Osteocyte (in vitro differentiated cells): ENCODE measurements around the gene SF3A2. TPM values are rescaled to one million over a fixed set of nuclear protein-coding genes. Genes with fewer than 3 reads are reported as not detected.

Source experiments
- DNase-seq: peaks from one replicate; pipeline ENCODE4 v3.0.0; 2021; ENCODE audit warnings: mixed read lengths; ENCODE audit not compliant: unreplicated experiment; ENCODE audit errors: extremely low spot score
- H3K27ac Mint-ChIP-seq: one replicate; pipeline ENCODE4 v1.8.0; 2021; ENCODE audit warnings: mild to moderate bottlenecking, mixed read lengths; ENCODE audit not compliant: unreplicated experiment
- H3K27me3 Mint-ChIP-seq: one replicate; pipeline ENCODE4 v1.8.0; 2021; ENCODE audit warnings: mixed read lengths; ENCODE audit not compliant: unreplicated experiment
- H3K36me3 Mint-ChIP-seq: one replicate; pipeline ENCODE4 v1.8.0; 2021; ENCODE audit warnings: mixed read lengths; ENCODE audit not compliant: unreplicated experiment
- H3K4me1 Mint-ChIP-seq: one replicate; pipeline ENCODE4 v1.8.0; 2021; ENCODE audit warnings: mixed read lengths; ENCODE audit not compliant: unreplicated experiment
- H3K4me3 Mint-ChIP-seq: one replicate; pipeline ENCODE4 v1.8.0; 2021; ENCODE audit warnings: mild to moderate bottlenecking, moderate library complexity, mixed read lengths; ENCODE audit not compliant: unreplicated experiment
- H3K9me3 Mint-ChIP-seq: one replicate; pipeline ENCODE4 v1.8.0; 2021; ENCODE audit warnings: mixed read lengths; ENCODE audit not compliant: unreplicated experiment
- CTCF ChIP-seq: fragments of 200-600 bp; sonication (generic); IDR thresholded peaks from 2 replicates; pipeline ENCODE4 v1.5.0; 2021; ENCODE audit warnings: antibody characterized with exemption, mild to moderate bottlenecking, moderate library complexity
- total RNA-seq: library from RNA; stranded (reverse); gene quantifications from 2 replicates; pipeline ENCODE4 v1.2.1, GENCODE V29; 2021

The SF3A2 gene
- total RNA-seq, 1 donor from 2014 or later: 102 TPM

GRCh38 chr19:2255982-2256685 lies 19.5 kb downstream of the SF3A2 start, which contains the start of gene JSRP1:
TSS of gene JSRP1 (minus strand) at chr19:2256417. CDS start at chr19:2255314, 1,103 bp downstream.
- Mint-ChIP-seq H3K9me3 (no peaks in the 10 kb centered on the region), H3K4me3 (no peak within 1 kb of the TSS), H3K4me1 (peaks cover 13% of the 10 kb centered on the region), H3K27ac (no peak within 1 kb of the TSS), H3K36me3 (no peaks in the 10 kb centered on the region), H3K27me3 (no peaks in the 10 kb centered on the region)
- TF ChIP-seq CTCF: no peak
- DNase-seq: no peak

- Mint-ChIP-seq H3K9me3 (no peaks in the 10 kb centered on the region), H3K27me3 (no peaks in the 10 kb centered on the region), H3K36me3 (no peaks in the 10 kb centered on the region), H3K4me1 (peaks cover 7% of the 10 kb centered on the region), H3K4me3 (no peak overlapping the region), H3K27ac (no peak overlapping the region)
- DNase-seq: no peak
- TF ChIP-seq CTCF: no peak
Measured at GRCh38 chr19:2259336-2259735, 22.7 kb downstream of the SF3A2 start.

GRCh38 chr19:2260341-2260805 lies 23.7 kb downstream of the SF3A2 start:
- H3K36me3 Mint-ChIP-seq: no peaks in the 10 kb centered on the region
- peaks cover 7% of the 10 kb centered on the region for H3K4me1 Mint-ChIP-seq
- H3K9me3 Mint-ChIP-seq: no peaks in the 10 kb centered on the region
- H3K27me3 Mint-ChIP-seq: no peaks in the 10 kb centered on the region
- H3K27ac Mint-ChIP-seq: no peak overlapping the region
- no peak for DNase-seq
- no peak for TF ChIP-seq CTCF
- H3K4me3 Mint-ChIP-seq: no peak overlapping the region

GRCh38 chr19:2261438-2262172 lies 25.0 kb downstream of the SF3A2 start:
- H3K4me1 Mint-ChIP-seq: peaks cover 11% of the 10 kb centered on the region
- H3K4me3 Mint-ChIP-seq: no peak overlapping the region
- no peak for DNase-seq
- no peak overlapping the region for H3K27ac Mint-ChIP-seq
- TF ChIP-seq CTCF: peak; percentile 62
- H3K9me3 Mint-ChIP-seq: no peaks in the 10 kb centered on the region
- H3K27me3 Mint-ChIP-seq: no peaks in the 10 kb centered on the region
- no peaks in the 10 kb centered on the region for H3K36me3 Mint-ChIP-seq
